ENCODE results near the gene TTLL9. TPM values are rescaled to one million over a fixed set of nuclear protein-coding genes. Genes with fewer than 3 reads are reported as not detected.
A peak's percentile ranks its signal among the peaks of the same experiment; 100 is the strongest.

TTLL9 gene
- total RNA-seq, 6 experiments from 2014 or later = not detected

DNA sequence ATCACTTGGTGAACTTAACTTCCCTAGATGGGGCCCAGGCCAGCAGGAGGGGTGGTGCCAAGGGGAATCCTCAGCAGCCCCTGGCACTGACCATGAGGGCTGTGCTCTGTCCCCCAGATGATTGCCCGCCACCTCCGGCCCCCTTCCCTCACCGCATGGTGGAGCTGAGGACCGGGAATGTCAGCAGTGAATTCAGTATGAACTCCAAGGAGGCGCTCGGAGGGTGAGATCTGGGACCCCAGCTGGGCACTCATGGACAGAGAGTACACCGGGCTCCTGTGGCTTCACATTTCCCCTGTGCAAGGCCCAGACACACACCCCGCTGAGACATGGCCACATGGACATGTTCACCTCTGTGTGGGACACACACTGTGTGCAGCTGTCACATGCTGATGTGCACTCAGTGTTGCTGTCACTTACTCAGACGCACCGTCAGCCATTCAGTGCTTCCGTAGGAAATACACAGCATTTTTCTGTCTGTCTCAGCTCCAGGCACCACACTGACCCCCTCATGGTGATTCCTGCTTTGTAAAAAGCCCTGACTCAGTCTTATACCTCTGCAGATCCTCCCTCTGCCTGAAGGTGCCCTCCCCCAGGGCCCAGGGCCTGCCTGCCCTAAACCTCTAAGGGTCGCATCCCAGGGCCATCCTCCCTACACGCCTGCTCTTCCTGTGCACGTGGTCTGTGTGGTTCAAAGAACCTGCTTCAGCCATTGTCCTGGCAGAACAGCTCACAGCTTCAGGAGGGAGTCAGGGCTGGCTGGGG, 46.9 kb upstream of the TTLL9 start:
- intact Hi-C loops (cut with DNase I) = loop anchor here in 1 of 2 donors (5.0 kb wide), 1 partner anchor 204 kb away; no protein-coding TSS in a partner anchor
- peak in 3 of 4 donors; percentile 20 to 50 (median 33) for ATAC-seq

DNA sequence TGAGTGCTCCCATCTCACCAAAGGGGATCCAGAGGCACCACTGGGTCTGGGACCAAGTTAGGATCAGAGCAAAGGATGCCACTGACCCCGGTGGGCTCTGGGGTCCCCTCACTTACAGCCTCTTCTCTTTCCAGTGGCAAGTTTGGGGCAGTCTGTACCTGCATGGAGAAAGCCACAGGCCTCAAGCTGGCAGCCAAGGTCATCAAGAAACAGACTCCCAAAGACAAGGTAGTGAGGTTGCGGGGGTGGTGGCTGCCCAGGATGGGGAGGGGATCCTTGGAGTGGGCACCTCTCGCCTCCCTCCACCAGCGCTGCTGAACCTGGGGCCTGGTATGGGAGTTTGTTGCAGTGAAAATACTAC, 46.3 kb upstream of the TTLL9 start:
- Histone ChIP-seq H3K27ac (no peak overlapping the region), H3K36me3 (no peaks in the 10 kb centered on the region), H3K4me3 (no peak overlapping the region), H3K9me3 (no peaks in the 10 kb centered on the region), H3K4me1 (peaks cover 0 to 3% (median 0%) of the 10 kb centered on the region in 4 donors), H3K27me3 (no peaks in the 10 kb centered on the region)
- intact Hi-C loops (cut with DNase I) = loop anchor here in 1 of 2 donors (5.0 kb wide), 1 partner anchor 203 kb away; no protein-coding TSS in a partner anchor
- DNase-seq (no peak), ATAC-seq (no peak)
- WGBS (ENCODE audit: insufficient coverage, low coverage, low lambda C conversion rate, missing lambda C conversion rate) = 100% methylated on average over 2 of the region's 4 CpGs
- TF ChIP-seq, protein P1, sequence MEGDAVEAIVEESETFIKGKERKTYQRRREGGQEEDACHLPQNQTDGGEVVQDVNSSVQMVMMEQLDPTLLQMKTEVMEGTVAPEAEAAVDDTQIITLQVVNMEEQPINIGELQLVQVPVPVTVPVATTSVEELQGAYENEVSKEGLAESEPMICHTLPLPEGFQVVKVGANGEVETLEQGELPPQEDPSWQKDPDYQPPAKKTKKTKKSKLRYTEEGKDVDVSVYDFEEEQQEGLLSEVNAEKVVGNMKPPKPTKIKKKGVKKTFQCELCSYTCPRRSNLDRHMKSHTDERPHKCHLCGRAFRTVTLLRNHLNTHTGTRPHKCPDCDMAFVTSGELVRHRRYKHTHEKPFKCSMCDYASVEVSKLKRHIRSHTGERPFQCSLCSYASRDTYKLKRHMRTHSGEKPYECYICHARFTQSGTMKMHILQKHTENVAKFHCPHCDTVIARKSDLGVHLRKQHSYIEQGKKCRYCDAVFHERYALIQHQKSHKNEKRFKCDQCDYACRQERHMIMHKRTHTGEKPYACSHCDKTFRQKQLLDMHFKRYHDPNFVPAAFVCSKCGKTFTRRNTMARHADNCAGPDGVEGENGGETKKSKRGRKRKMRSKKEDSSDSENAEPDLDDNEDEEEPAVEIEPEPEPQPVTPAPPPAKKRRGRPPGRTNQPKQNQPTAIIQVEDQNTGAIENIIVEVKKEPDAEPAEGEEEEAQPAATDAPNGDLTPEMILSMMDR (IDR thresholded peaks at IDR 0.05) = no peak
- no peak for TF ChIP-seq POLR2A (IDR thresholded peaks at IDR 0.05)

More for the DNA sequence above, 46.9 kb upstream of the TTLL9 start:
- Histone ChIP-seq H3K36me3 (no peaks in the 10 kb centered on the region), H3K4me1 (peaks cover 0 to 3% (median 0%) of the 10 kb centered on the region in 4 donors), H3K9me3 (no peaks in the 10 kb centered on the region), H3K27ac (no peak overlapping the region), H3K4me3 (no peak overlapping the region), H3K27me3 (no peaks in the 10 kb centered on the region)
- WGBS (ENCODE audit: insufficient coverage, low coverage, low lambda C conversion rate, missing lambda C conversion rate) = 27% methylated on average over 5 of the region's 14 CpGs
- DNase-seq = no peak
- TF ChIP-seq POLR2A (IDR thresholded peaks at IDR 0.05) = no peak
- TF ChIP-seq, protein P1 (IDR thresholded peaks at IDR 0.05) = no peak

DNA sequence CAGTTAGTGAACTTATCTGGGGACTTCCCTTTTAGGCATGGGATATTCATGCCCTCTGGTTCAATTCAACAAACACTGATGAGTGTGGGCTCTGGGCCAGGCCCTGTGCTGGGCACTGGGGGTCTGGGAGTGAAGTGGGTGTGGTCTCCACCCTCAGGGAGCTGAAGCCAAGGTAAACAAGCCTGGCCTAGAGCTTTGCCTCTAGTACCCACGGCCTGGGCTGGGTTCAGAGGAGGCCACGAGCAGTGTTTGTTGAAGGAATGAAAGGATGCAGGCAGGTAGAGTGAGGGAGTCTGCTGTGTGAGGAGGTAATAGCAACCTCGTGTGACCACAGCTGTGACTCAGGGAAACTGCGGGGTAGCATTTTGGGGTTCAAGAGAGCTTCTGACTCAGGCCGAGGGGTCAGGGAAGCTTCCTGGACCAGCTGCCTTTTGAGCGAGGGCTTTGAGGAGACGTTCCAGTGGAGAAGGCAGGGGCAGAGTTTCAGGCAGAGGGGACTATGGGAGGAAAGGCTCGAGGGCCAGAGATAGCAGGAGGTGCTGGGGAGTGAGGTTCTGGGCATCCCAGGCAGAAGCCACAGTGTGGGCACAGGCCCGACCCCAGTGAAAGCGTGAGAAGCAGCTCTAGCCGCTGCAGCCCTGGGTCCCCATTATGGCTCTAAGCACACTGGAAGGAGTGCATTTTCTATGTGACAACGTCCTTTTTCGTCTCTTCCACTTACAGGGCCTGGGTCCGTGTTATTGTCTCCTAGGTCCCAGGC, 45.7 kb upstream of the TTLL9 start:
- Histone ChIP-seq H3K9me3 (no peaks in the 10 kb centered on the region), H3K36me3 (no peaks in the 10 kb centered on the region), H3K4me3 (no peak overlapping the region), H3K4me1 (peaks cover 0 to 3% (median 0%) of the 10 kb centered on the region in 4 donors), H3K27ac (no peak overlapping the region), H3K27me3 (no peaks in the 10 kb centered on the region)
- WGBS (ENCODE audit: insufficient coverage, low coverage, low lambda C conversion rate, missing lambda C conversion rate) = 20% methylated on average over 3 of the region's 14 CpGs
- intact Hi-C loops (cut with DNase I) = loop anchor here in 1 of 2 donors (5.0 kb wide), 1 partner anchor 203 kb away; no protein-coding TSS in a partner anchor
- TF ChIP-seq POLR2A (IDR thresholded peaks at IDR 0.05) = no peak
- TF ChIP-seq, protein P1 (IDR thresholded peaks at IDR 0.05) = no peak
- ATAC-seq = no peak
- DNase-seq = no peak

DNA sequence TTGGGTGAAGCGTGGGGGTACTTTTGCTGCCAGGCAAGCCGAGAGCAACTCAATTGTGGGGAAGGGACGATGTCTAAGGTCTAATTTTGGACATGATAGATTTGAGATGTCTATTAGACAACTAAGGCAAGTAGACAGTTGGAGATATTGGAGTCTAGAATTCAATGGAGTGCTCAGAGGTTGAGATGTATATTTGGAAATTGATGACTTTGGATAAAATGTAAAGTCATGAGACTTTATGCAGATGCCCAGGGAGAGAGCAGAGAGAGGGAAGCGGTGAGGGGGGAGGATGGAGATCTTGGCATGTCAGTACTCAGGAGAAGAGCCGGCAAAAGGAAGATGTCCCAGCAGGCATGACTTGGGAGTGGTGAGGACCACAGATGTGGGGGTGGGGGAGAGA, 44.4 kb upstream of the TTLL9 start:
- Histone ChIP-seq H3K27ac (no peak overlapping the region), H3K36me3 (no peaks in the 10 kb centered on the region), H3K4me3 (no peak overlapping the region), H3K9me3 (no peaks in the 10 kb centered on the region), H3K4me1 (peaks cover 0 to 3% (median 0%) of the 10 kb centered on the region in 4 donors), H3K27me3 (no peaks in the 10 kb centered on the region)
- intact Hi-C loops (cut with DNase I) = no loop called here
- no peak for TF ChIP-seq POLR2A (IDR thresholded peaks at IDR 0.05)
- TF ChIP-seq, protein P1 (IDR thresholded peaks at IDR 0.05) = no peak
- WGBS (ENCODE audit: insufficient coverage, low coverage, low lambda C conversion rate, missing lambda C conversion rate) = 82% methylated on average over 5 of the region's 5 CpGs
- DNase-seq = no peak
- no peak for ATAC-seq

Measured in right lobe of liver (tissue), 6 donors.